GM08714 (cell line): Measurements from ENCODE around the gene LIX1.

Experiments used
- H3K4me3 ChIP-seq: fragments of 200-500 bp; sonication (Bioruptor generic); 2 replicates; pipeline ENCODE4 v1.5.1; 2014; ENCODE audit warnings: mild to moderate bottlenecking, low read length, inconsistent platforms
- ZNF274 ChIP-seq: IDR thresholded peaks from 2 replicates; pipeline ENCODE4 v1.6.1; 2012; ENCODE audit warnings: mild to moderate bottlenecking, low read depth, low read length

LIX1 gene

GRCh38 chr5:97047076-97047475, 95.3 kb downstream of the LIX1 start:
- TF ChIP-seq ZNF274 = no peak
- no peak overlapping the region for H3K4me3 ChIP-seq

- no peak for TF ChIP-seq ZNF274
- no peak overlapping the region for H3K4me3 ChIP-seq
Observed at GRCh38 chr5:97046270-97046982, 96.0 kb downstream of the LIX1 start.

DNA sequence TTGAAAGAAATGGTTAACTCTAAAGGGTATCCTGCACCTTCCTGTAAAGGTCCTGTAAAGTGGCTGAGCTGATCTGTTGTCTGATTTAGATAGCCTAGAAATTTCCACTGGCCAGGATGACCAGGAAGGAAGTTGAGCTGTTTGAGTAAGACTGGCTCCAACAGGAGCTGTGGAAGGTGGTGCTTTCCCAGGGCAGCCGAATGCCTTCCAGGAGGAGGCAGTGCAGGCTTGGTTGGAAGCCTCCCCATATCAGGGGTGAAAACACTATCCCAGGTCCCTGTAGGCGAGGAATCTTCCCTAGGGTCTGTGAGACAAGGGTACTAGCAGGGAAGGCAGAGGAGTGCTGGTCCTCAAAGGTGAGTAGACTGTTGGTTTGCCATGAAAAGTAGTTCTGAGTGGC, 98.4 kb downstream of the LIX1 start:
- no peak for TF ChIP-seq ZNF274
- no peak overlapping the region for H3K4me3 ChIP-seq

DNA sequence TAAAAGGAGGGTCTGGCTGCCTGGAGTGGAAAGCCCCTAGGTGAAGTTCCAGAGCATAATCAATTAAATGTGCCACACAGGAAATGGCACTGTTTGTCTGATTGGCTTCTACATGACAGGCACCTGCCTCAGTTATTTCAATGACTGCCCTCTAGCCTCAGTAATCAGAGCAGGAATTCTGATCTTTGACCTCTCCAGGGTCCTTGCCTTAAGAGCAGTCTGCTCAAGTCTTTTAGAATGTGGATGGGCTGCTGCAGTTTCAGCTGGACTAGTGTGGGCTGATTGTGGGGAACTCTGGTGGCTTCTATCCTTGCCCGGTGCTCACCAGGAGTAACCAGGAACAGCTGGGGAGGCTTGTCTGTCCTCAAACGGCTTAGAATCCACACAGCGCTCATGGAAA, 98.9 kb downstream of the LIX1 start:
- no peak overlapping the region for H3K4me3 ChIP-seq
- no peak for TF ChIP-seq ZNF274

DNA sequence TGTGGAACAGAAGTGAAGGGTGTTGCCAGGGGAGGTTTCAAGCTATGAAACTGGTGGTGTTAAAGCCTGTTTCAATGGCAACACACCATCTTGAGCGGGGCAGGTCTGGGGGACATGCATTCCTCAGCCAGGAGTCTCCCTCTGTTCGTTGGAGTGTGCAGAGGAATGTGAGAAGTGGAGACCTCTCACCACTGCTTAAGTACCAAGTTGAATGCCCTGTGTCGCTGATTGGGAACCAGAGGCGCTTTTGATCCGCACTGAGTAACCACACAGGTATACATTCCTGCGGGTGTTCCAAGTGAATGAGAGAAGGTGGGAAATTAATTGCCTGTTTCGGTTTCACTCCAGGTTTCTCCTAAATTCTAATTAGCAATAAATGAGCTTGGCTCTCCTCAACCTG, 99.4 kb downstream of the LIX1 start:
- H3K4me3 ChIP-seq = no peak overlapping the region
- TF ChIP-seq ZNF274 = no peak
